Lung (tissue), 12 donors: ENCODE results near the gene ST13. TPM values are rescaled to one million over a fixed set of nuclear protein-coding genes. Genes with fewer than 3 reads are reported as not detected.

ENCODE experiments used
- ATAC-seq: fragments of 200-7000 bp; cut with Tn5 transposase; one replicate; pipeline ENCODE4 v1.9.1; 2020; ENCODE audit warnings: moderate number of reproducible peaks; ENCODE audit not compliant: insufficient read depth, low FRiP score
- DNase-seq, 3 donors: peaks; one replicate each; pipeline ENCODE4 v3.0.0-alpha.2; 2013 to 2017
- H3K27ac ChIP-seq, 2 donors: one replicate each; pipeline ENCODE4 v1.5.1; 2013; ENCODE audit warnings: mild to moderate bottlenecking in 2 of 2, moderate library complexity in 2 of 2, control low read depth in 1 of 2, inconsistent platforms in 1 of 2, low read depth in 1 of 2, low read length in 1 of 2
- H3K27me3 ChIP-seq, 3 donors: one replicate each; pipeline ENCODE4 v1.5.1; 2013; ENCODE audit warnings: low read length in 2 of 3; ENCODE audit not compliant: control insufficient read depth in 3 of 3, insufficient read depth in 3 of 3
- H3K36me3 ChIP-seq, 4 donors: one replicate each; pipeline ENCODE4 v1.5.1; 2013; ENCODE audit warnings: low read length in 4 of 4, mild to moderate bottlenecking in 1 of 4, moderate library complexity in 1 of 4; ENCODE audit not compliant: control insufficient read depth in 4 of 4, insufficient read depth in 4 of 4
- H3K4me1 ChIP-seq, 5 donors: one replicate each; pipeline ENCODE4 v1.5.1; 2013; ENCODE audit warnings: low read length in 5 of 5, mild to moderate bottlenecking in 2 of 5, moderate library complexity in 1 of 5; ENCODE audit not compliant: control insufficient read depth in 5 of 5, insufficient read depth in 5 of 5
- H3K4me3 ChIP-seq: one replicate; pipeline ENCODE4 v1.5.1; 2013; ENCODE audit warnings: mild to moderate bottlenecking, control low read depth, moderate library complexity
- H3K9ac ChIP-seq, 2 donors: one replicate each; pipeline ENCODE4 v1.5.1; 2013; ENCODE audit warnings: low read length in 2 of 2, control low read depth in 1 of 2; ENCODE audit not compliant: insufficient read depth in 1 of 2
- H3K9me3 ChIP-seq, 4 donors: one replicate each; pipeline ENCODE4 v1.5.1; 2013; ENCODE audit warnings: low read length in 3 of 4, mild to moderate bottlenecking in 1 of 4, moderate library complexity in 1 of 4; ENCODE audit not compliant: control insufficient read depth in 4 of 4, insufficient read depth in 3 of 4
- CTCF ChIP-seq: IDR thresholded peaks from 2 replicates; pipeline ENCODE4 v1.5.1; 2012; ENCODE audit warnings: mild to moderate bottlenecking; ENCODE audit errors: control extremely low read depth, extremely low read depth
- WGBS, 2 donors: extraction: QIAGEN DNeasy Blood & Tissue Kit; methylation state at CpG; one replicate each; pipeline ENCODE4 v1.1.7; 2013; 5-methylcytosine and 5-hydroxymethylcytosine counted together
- polyA plus RNA-seq, 2 donors: library from polyadenylated mRNA; stranded (reverse); fragments of 200-250 nt; gene quantifications; one replicate each; pipeline ENCODE4 v1.2.1, GENCODE V29; 2013
- total RNA-seq, 2 donors: library from RNA; depleted of rRNA in 1 of 2; stranded (reverse); fragments of >200 nt in 1 of 2; gene quantifications; one replicate each; pipeline ENCODE4 v1.2.1, GENCODE V29; 2014 to 2021
- donor health status: control.
- donor health status: control.
- donor health status: Bipolar disorder and iron deficiency.
- donor health status: healthy.
- donor health status: DM: yes; HTN: yes; CAD: no.

Gene ST13
- total and polyA plus RNA-seq, 4 donors, result 61.9 to 208 (median 132) TPM

- TF ChIP-seq CTCF, result no peak
- H3K27ac ChIP-seq, result no peak overlapping the region
- ATAC-seq (no peak), DNase-seq (no peak)
- WGBS, 2 donors, result 90 to 91% methylated on average over 2 of the region's 2 CpGs
- no peaks in the 10 kb centered on the region for H3K9me3 ChIP-seq
- peaks cover 0 to 3% (median 2%) of the 10 kb centered on the region in 4 donors for H3K36me3 ChIP-seq
- H3K4me3 ChIP-seq, result no peak overlapping the region
- no peaks in the 10 kb centered on the region for H3K4me1 ChIP-seq
- no peak overlapping the region for H3K9ac ChIP-seq
- H3K27me3 ChIP-seq, result no peaks in the 10 kb centered on the region
These were observed 10.7 kb upstream of the ST13 start for GRCh38 chr22:40867109-40867508.

- no peak for TF ChIP-seq CTCF
- H3K9ac ChIP-seq, result no peak overlapping the region
- H3K9me3 ChIP-seq, result no peaks in the 10 kb centered on the region
- WGBS, 2 donors, result 91 to 96% methylated on average over 2 of the region's 2 CpGs
- ATAC-seq, result no peak
- no peak overlapping the region for H3K4me3 ChIP-seq
- peaks cover 0 to 7% (median 3%) of the 10 kb centered on the region in 5 donors for H3K4me1 ChIP-seq
- no peaks in the 10 kb centered on the region for H3K27me3 ChIP-seq
- peaks cover 0 to 10% (median 1%) of the 10 kb centered on the region in 4 donors for H3K36me3 ChIP-seq
- DNase-seq, result no peak
- no peak overlapping the region for H3K27ac ChIP-seq
These were observed 6.1 kb upstream of the ST13 start for GRCh38 chr22:40862537-40862936.

GRCh38 chr22:40862013-40862412, 5.6 kb upstream of the ST13 start, which contains the start of gene DNAJB7:
TSS of gene DNAJB7 (minus strand) at chr22:40862113. CDS start at chr22:40861994, 119 bp downstream.
- no peak for TF ChIP-seq CTCF
- Histone ChIP-seq H3K27ac (no peak within 1 kb of the TSS), H3K4me1 (peaks cover 0 to 7% (median 3%) of the 10 kb centered on the region in 5 donors), H3K9ac (no peak within 1 kb of the TSS), H3K27me3 (no peaks in the 10 kb centered on the region), H3K4me3 (no peak within 1 kb of the TSS), H3K36me3 (peaks cover 0 to 10% (median 1%) of the 10 kb centered on the region in 4 donors), H3K9me3 (no peaks in the 10 kb centered on the region)
- DNase-seq (no peak), ATAC-seq (no peak)
- WGBS, 2 donors, result 89 to 92% methylated on average over 3 of the region's 3 CpGs

- no peaks in the 10 kb centered on the region for H3K27me3 ChIP-seq
- TF ChIP-seq CTCF, result no peak
- H3K27ac ChIP-seq, result peak overlapping the region; percentile 96 to 98
- DNase-seq, result no peak
- WGBS, 2 donors, result 5 to 7% methylated on average over 18 of the region's 18 CpGs
- H3K36me3 ChIP-seq, result peaks cover 0 to 10% (median 2%) of the 10 kb centered on the region in 4 donors
- H3K9ac ChIP-seq, result peak overlapping the region; percentile 83 to 91
- peaks cover 7 to 38% (median 14%) of the 10 kb centered on the region in 5 donors for H3K4me1 ChIP-seq
- ATAC-seq, result peak; percentile 3
- peak overlapping the region; percentile 92 for H3K4me3 ChIP-seq
- no peaks in the 10 kb centered on the region for H3K9me3 ChIP-seq
These were observed 943 bp upstream of the ST13 start for GRCh38 chr22:40857309-40857855.
